SK-N-SH treated with all-trans-retinoic acid at 6 μM for 48 hours (cell line): ENCODE data around the gene GRM4.

Source experiments
- ATAC-seq: fragments of 200-7000 bp; cut with Tn5 transposase; 3 replicates; pipeline ENCODE4 v1.9.1; 2020; ENCODE audit warnings: mild to moderate bottlenecking, moderate library complexity
- ARNTL ChIP-seq: fragments of 450-650 bp; formaldehyde crosslinking; IDR thresholded peaks from 2 replicates; pipeline ENCODE4 v1.5.0; 2020; ENCODE audit warnings: low read depth, mild to moderate bottlenecking, moderate library complexity, borderline replicate concordance
- BACH2 ChIP-seq: fragments of 250-450 bp; sonication (Bioruptor Pico); IDR thresholded peaks from 2 replicates; pipeline ENCODE4 v1.9.0; 2021; ENCODE audit warnings: mild to moderate bottlenecking, borderline replicate concordance
- CSDC2 ChIP-seq: fragments of 250-450 bp; sonication (Bioruptor Pico); IDR thresholded peaks from 2 replicates; pipeline ENCODE4 v1.5.0; 2020; ENCODE audit warnings: mild to moderate bottlenecking, moderate library complexity
- ESRRG ChIP-seq: fragments of 250-450 bp; sonication (Bioruptor Pico); IDR thresholded peaks from 2 replicates; pipeline ENCODE4 v1.6.1; 2021; ENCODE audit warnings: mild to moderate bottlenecking
- GLIS3 ChIP-seq: fragments of 250-450 bp; sonication (Bioruptor Pico); IDR thresholded peaks from 2 replicates; pipeline ENCODE4 v1.5.0; 2020; ENCODE audit warnings: mild to moderate bottlenecking, moderate library complexity
- OSR1 ChIP-seq: fragments of 250-450 bp; sonication (Bioruptor Pico); IDR thresholded peaks from 2 replicates; pipeline ENCODE4 v1.8.0; 2022; ENCODE audit warnings: moderate library complexity, mild to moderate bottlenecking, inconsistent platforms
- PPARA ChIP-seq: fragments of 250-450 bp; sonication (Bioruptor Pico); IDR thresholded peaks from 2 replicates; pipeline ENCODE4 v1.5.0; 2020; ENCODE audit warnings: mild to moderate bottlenecking, borderline replicate concordance
- RARB ChIP-seq: fragments of 250-450 bp; sonication (Bioruptor Pico); IDR thresholded peaks from 2 replicates; pipeline ENCODE4 v1.8.0; 2021; ENCODE audit warnings: mild to moderate bottlenecking, moderate library complexity
- SNAI2 ChIP-seq: fragments of 250-450 bp; sonication (Bioruptor Pico); IDR thresholded peaks from 2 replicates; pipeline ENCODE4 v1.5.0; 2020; ENCODE audit warnings: mild to moderate bottlenecking, moderate library complexity
- TCF4 ChIP-seq: fragments of 250-450 bp; sonication (Bioruptor Pico); IDR thresholded peaks from 2 replicates; pipeline ENCODE4 v1.8.0; 2021; ENCODE audit warnings: mild to moderate bottlenecking, moderate library complexity, borderline replicate concordance
- TOX ChIP-seq: fragments of 250-450 bp; sonication (Bioruptor Pico); IDR thresholded peaks from 2 replicates; pipeline ENCODE4 v1.8.0; 2021; ENCODE audit warnings: mild to moderate bottlenecking, moderate library complexity, borderline replicate concordance
- ZFP3 ChIP-seq: fragments of 250-450 bp; sonication (Bioruptor Pico); IDR thresholded peaks from 2 replicates; pipeline ENCODE4 v1.5.0; 2020; ENCODE audit warnings: mild to moderate bottlenecking, moderate library complexity
- ZFP30 ChIP-seq: fragments of 450-650 bp; formaldehyde crosslinking; IDR thresholded peaks from 2 replicates; pipeline ENCODE4 v1.5.0; 2022; ENCODE audit warnings: mild to moderate bottlenecking, moderate library complexity
- ZNF565 ChIP-seq: fragments of 450-650 bp; formaldehyde crosslinking; conservative IDR thresholded peaks from 2 replicates; pipeline ENCODE4 v1.5.0; 2020; ENCODE audit warnings: low read depth, mild to moderate bottlenecking, moderate library complexity
- ZNF70 ChIP-seq: fragments of 450-650 bp; formaldehyde crosslinking; IDR thresholded peaks from 2 replicates; pipeline ENCODE4 v1.5.0; 2020; ENCODE audit warnings: mild to moderate bottlenecking, moderate library complexity
- ZNF8 ChIP-seq: fragments of 450-650 bp; formaldehyde crosslinking; IDR thresholded peaks from 2 replicates; pipeline ENCODE4 v1.5.0; 2020; ENCODE audit warnings: mild to moderate bottlenecking, moderate library complexity
- TF ChIP-seq, protein P1 (sequence below): fragments of 250-450 bp; sonication (Bioruptor Pico); IDR thresholded peaks from 2 replicates; pipeline ENCODE4 v1.5.0; 2020; ENCODE audit warnings: mild to moderate bottlenecking, moderate library complexity
- TF ChIP-seq, protein P2 (sequence below): fragments of 250-450 bp; sonication (Bioruptor Pico); IDR thresholded peaks from 2 replicates; pipeline ENCODE4 v1.5.1; 2021; ENCODE audit warnings: mild to moderate bottlenecking, moderate library complexity
- TF ChIP-seq, protein P3 (sequence below): fragments of 250-450 bp; sonication (Bioruptor Pico); IDR thresholded peaks from 2 replicates; pipeline ENCODE4 v1.8.0; 2020; ENCODE audit warnings: mild to moderate bottlenecking, moderate library complexity, borderline replicate concordance
- TF ChIP-seq, protein P4 (sequence below): fragments of 250-450 bp; sonication (Bioruptor Pico); IDR thresholded peaks from 2 replicates; pipeline ENCODE4 v1.5.1; 2020; ENCODE audit warnings: low read depth, mild to moderate bottlenecking, moderate library complexity
- TF ChIP-seq, protein P5 (sequence below): fragments of 250-450 bp; sonication (Bioruptor Pico); IDR thresholded peaks from 2 replicates; pipeline ENCODE4 v1.8.0; 2021; ENCODE audit warnings: low read depth, mild to moderate bottlenecking, moderate library complexity, borderline replicate concordance

GRM4 gene

DNA sequence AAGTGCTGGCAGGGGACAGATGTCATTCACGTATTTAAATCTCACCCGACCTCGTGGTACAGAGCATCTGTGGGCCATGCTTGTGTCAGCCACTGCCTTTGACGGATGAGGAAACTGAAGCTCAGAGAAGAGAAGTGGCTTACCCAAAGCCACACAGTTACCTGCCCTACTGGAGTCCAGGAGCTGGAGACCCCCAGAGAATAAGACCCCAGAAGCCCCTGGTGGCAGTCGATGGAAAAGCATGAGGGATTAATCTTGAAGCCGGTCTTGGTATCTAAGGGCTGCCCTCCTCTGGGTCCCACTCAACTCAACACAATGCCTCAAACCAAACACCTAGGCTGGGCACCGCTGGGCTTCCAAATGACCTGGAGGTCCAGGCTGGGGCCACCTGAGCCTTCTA, 83.1 kb downstream of the GRM4 start:
- TF ChIP-seq, protein P1, sequence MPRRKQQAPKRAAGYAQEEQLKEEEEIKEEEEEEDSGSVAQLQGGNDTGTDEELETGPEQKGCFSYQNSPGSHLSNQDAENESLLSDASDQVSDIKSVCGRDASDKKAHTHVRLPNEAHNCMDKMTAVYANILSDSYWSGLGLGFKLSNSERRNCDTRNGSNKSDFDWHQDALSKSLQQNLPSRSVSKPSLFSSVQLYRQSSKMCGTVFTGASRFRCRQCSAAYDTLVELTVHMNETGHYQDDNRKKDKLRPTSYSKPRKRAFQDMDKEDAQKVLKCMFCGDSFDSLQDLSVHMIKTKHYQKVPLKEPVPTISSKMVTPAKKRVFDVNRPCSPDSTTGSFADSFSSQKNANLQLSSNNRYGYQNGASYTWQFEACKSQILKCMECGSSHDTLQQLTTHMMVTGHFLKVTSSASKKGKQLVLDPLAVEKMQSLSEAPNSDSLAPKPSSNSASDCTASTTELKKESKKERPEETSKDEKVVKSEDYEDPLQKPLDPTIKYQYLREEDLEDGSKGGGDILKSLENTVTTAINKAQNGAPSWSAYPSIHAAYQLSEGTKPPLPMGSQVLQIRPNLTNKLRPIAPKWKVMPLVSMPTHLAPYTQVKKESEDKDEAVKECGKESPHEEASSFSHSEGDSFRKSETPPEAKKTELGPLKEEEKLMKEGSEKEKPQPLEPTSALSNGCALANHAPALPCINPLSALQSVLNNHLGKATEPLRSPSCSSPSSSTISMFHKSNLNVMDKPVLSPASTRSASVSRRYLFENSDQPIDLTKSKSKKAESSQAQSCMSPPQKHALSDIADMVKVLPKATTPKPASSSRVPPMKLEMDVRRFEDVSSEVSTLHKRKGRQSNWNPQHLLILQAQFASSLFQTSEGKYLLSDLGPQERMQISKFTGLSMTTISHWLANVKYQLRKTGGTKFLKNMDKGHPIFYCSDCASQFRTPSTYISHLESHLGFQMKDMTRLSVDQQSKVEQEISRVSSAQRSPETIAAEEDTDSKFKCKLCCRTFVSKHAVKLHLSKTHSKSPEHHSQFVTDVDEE (CRISPR knock-in tag): no peak
- no peak for TF ChIP-seq TCF4
- no peak for TF ChIP-seq SNAI2 (CRISPR knock-in tag)
- TF ChIP-seq, protein P2, sequence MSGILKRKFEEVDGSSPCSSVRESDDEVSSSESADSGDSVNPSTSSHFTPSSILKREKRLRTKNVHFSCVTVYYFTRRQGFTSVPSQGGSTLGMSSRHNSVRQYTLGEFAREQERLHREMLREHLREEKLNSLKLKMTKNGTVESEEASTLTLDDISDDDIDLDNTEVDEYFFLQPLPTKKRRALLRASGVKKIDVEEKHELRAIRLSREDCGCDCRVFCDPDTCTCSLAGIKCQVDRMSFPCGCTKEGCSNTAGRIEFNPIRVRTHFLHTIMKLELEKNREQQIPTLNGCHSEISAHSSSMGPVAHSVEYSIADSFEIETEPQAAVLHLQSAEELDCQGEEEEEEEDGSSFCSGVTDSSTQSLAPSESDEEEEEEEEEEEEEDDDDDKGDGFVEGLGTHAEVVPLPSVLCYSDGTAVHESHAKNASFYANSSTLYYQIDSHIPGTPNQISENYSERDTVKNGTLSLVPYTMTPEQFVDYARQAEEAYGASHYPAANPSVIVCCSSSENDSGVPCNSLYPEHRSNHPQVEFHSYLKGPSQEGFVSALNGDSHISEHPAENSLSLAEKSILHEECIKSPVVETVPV (CRISPR knock-in tag): no peak
- TF ChIP-seq ESRRG (CRISPR knock-in tag): no peak
- no peak for TF ChIP-seq OSR1 (CRISPR knock-in tag)
- no peak for TF ChIP-seq RARB
- no peak for TF ChIP-seq ZNF8 (CRISPR knock-in tag)
- TF ChIP-seq ARNTL (CRISPR knock-in tag): no peak
- TF ChIP-seq, protein P3, sequence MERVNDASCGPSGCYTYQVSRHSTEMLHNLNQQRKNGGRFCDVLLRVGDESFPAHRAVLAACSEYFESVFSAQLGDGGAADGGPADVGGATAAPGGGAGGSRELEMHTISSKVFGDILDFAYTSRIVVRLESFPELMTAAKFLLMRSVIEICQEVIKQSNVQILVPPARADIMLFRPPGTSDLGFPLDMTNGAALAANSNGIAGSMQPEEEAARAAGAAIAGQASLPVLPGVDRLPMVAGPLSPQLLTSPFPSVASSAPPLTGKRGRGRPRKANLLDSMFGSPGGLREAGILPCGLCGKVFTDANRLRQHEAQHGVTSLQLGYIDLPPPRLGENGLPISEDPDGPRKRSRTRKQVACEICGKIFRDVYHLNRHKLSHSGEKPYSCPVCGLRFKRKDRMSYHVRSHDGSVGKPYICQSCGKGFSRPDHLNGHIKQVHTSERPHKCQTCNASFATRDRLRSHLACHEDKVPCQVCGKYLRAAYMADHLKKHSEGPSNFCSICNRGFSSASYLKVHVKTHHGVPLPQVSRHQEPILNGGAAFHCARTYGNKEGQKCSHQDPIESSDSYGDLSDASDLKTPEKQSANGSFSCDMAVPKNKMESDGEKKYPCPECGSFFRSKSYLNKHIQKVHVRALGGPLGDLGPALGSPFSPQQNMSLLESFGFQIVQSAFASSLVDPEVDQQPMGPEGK (CRISPR knock-in tag): no peak
- no peak for TF ChIP-seq TOX (CRISPR knock-in tag)
- no peak for TF ChIP-seq ZFP30 (CRISPR knock-in tag)
- no peak for TF ChIP-seq CSDC2 (CRISPR knock-in tag)
- no peak for TF ChIP-seq ZFP3 (CRISPR knock-in tag)
- TF ChIP-seq, protein P4, sequence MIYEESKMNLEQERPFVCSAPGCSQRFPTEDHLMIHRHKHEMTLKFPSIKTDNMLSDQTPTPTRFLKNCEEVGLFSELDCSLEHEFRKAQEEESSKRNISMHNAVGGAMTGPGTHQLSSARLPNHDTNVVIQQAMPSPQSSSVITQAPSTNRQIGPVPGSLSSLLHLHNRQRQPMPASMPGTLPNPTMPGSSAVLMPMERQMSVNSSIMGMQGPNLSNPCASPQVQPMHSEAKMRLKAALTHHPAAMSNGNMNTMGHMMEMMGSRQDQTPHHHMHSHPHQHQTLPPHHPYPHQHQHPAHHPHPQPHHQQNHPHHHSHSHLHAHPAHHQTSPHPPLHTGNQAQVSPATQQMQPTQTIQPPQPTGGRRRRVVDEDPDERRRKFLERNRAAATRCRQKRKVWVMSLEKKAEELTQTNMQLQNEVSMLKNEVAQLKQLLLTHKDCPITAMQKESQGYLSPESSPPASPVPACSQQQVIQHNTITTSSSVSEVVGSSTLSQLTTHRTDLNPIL: no peak
- TF ChIP-seq ZNF70 (CRISPR knock-in tag): no peak
- ATAC-seq: no peak

DNA sequence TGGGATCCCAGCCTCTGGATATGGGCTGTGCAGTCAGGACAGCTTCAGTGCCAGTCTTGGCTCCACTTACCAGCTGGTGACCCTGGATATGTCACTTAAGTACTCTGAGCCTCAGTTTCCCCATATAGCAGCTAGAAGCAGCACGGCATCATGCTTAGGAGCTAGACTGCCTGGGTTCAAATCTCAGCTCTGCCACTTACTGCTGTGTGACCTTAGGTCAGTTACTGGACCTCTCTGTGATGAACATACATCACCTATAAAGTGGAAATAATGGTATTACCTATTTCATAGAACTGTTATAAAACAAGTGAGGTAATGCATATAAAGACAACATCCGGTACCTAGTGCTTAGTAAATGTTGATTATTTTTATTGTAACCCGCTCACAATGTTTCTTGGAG, 83.7 kb downstream of the GRM4 start:
- TF ChIP-seq PPARA (CRISPR knock-in tag) (no peak), ARNTL (CRISPR knock-in tag) (no peak), TOX (CRISPR knock-in tag) (no peak)
- TF ChIP-seq, protein P1 (CRISPR knock-in tag): no peak
- ATAC-seq: no peak

DNA sequence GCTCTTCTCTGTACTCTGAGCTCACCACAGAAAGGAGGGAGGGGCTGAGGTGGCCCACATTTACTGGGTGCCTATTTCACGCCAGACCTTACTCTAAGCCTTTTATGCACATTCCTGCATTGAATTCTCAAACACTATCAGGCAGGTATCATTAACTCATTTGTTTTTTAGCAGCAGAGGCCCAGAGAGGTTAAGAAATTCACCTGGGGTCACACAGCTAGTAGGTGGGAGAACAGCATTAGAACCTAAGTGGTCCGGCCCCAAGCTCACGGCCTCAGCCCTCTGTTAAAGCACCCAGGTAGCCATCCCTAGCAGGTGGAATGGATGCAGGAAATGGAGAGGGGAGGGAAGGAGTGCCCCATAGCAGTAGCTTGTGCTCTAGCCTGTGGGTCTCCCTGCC, 84.5 kb downstream of the GRM4 start:
- ATAC-seq: no peak
- TF ChIP-seq GLIS3 (CRISPR knock-in tag) (no peak), BACH2 (CRISPR knock-in tag) (no peak), ZNF565 (CRISPR knock-in tag) (no peak), ARNTL (CRISPR knock-in tag) (no peak), ESRRG (CRISPR knock-in tag) (no peak), CSDC2 (CRISPR knock-in tag) (no peak), ZNF70 (CRISPR knock-in tag) (no peak), ZFP30 (CRISPR knock-in tag) (no peak), TCF4 (no peak)
- TF ChIP-seq, protein P3 (CRISPR knock-in tag): no peak
- TF ChIP-seq, protein P5, sequence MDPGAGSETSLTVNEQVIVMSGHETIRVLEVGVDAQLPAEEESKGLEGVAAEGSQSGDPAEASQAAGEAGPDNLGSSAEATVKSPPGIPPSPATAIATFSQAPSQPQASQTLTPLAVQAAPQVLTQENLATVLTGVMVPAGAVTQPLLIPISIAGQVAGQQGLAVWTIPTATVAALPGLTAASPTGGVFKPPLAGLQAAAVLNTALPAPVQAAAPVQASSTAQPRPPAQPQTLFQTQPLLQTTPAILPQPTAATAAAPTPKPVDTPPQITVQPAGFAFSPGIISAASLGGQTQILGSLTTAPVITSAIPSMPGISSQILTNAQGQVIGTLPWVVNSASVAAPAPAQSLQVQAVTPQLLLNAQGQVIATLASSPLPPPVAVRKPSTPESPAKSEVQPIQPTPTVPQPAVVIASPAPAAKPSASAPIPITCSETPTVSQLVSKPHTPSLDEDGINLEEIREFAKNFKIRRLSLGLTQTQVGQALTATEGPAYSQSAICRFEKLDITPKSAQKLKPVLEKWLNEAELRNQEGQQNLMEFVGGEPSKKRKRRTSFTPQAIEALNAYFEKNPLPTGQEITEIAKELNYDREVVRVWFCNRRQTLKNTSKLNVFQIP (CRISPR knock-in tag): no peak
